Suprapubic skin (tissue), 3 donors: Measurements from ENCODE around the gene CDC37L1.

Experiments
- CTCF ChIP-seq, 2 donors: fragments of 200-600 bp in 1 of 2; fragments of 450-650 bp in 1 of 2; sonication (generic) in 1 of 2; IDR thresholded peaks; one replicate each; pipeline ENCODE4 v1.5.1; 2016 to 2019; ENCODE audit warnings: antibody characterized with exemption in 2 of 2, mild to moderate bottlenecking in 1 of 2, moderate library complexity in 1 of 2
- POLR2A ChIP-seq, 2 donors: fragments of 450-650 bp; IDR thresholded peaks; one replicate each; pipeline ENCODE4 v1.6.1; 2017; ENCODE audit warnings: antibody characterized with exemption in 2 of 2, mild to moderate bottlenecking in 2 of 2, moderate library complexity in 2 of 2

DNA sequence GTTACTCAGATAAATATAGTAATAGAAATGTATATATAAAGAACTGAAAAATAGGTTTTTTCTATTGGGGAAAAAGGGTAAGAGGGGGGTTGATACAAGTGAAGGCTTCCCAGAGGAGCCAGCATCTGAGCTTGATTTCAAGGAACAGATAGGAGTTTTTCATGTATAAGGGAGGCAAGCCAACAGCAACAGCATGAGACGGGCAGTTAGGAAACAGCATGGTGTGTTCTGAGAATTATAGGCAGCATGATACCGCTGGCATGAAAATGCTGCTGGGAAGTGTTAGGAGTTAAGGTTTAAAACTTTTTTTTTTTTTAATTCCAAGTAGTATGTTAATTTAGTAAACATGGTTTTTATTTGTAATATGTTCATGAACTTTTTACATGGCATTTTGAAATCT is 9.7 kb downstream of the CDC37L1 start:
- TF ChIP-seq POLR2A (IDR thresholded peaks at IDR 0.05): no peak
- TF ChIP-seq CTCF (IDR thresholded peaks at IDR 0.05): no peak
